Trophoblast cell (in vitro differentiated cells and primary cell): ENCODE data around the gene SOBP.
A peak's percentile ranks its signal among the peaks of the same experiment; 100 is the strongest.

Experiments
- DNase-seq, 2 donors: peaks; one replicate each; pipeline ENCODE4 v3.0.0-alpha.2; 2016
- H2AFZ ChIP-seq: 2 replicates; pipeline ENCODE4 v1.6.1; 2013; ENCODE audit warnings: low read length, moderate library complexity, mild to moderate bottlenecking; ENCODE audit not compliant: insufficient read depth, poor library complexity
- H2AK5ac ChIP-seq: 2 replicates; pipeline ENCODE4 v1.6.1; 2013; ENCODE audit warnings: mild to moderate bottlenecking, low read length
- H2BK120ac ChIP-seq: 2 replicates; pipeline ENCODE4 v1.6.1; 2013; ENCODE audit warnings: low read length, mild to moderate bottlenecking, moderate library complexity; ENCODE audit not compliant: insufficient read depth, poor library complexity
- H2BK12ac ChIP-seq: 2 replicates; pipeline ENCODE4 v1.6.1; 2013; ENCODE audit warnings: mild to moderate bottlenecking, low read length, moderate library complexity
- H2BK5ac ChIP-seq: 2 replicates; pipeline ENCODE4 v1.6.1; 2013; ENCODE audit warnings: low read length, low read depth, moderate library complexity, mild to moderate bottlenecking; ENCODE audit not compliant: poor library complexity
- H3K14ac ChIP-seq: 2 replicates; pipeline ENCODE4 v1.6.1; 2013; ENCODE audit warnings: mild to moderate bottlenecking, low read length
- H3K18ac ChIP-seq: 2 replicates; pipeline ENCODE4 v1.6.1; 2013; ENCODE audit warnings: mild to moderate bottlenecking, low read length
- H3K23ac ChIP-seq: 2 replicates; pipeline ENCODE4 v1.6.1; 2013; ENCODE audit warnings: low read length
- H3K27ac ChIP-seq: 2 replicates; pipeline ENCODE4 v1.5.1; 2013; ENCODE audit warnings: low read depth, mild to moderate bottlenecking, inconsistent platforms, low read length, moderate library complexity
- H3K27me3 ChIP-seq: 2 replicates; pipeline ENCODE4 v1.6.1; 2013; ENCODE audit warnings: inconsistent platforms, mild to moderate bottlenecking, low read length, moderate library complexity; ENCODE audit not compliant: insufficient read depth
- H3K36me3 ChIP-seq, 2 experiments: 1 replicate in 1 of 2; 2 replicates in 1 of 2; pipeline ENCODE4 v1.6.1; 2013; ENCODE audit warnings: low read length in 2 of 2, mild to moderate bottlenecking in 2 of 2, moderate library complexity in 1 of 2; ENCODE audit not compliant: insufficient read depth in 2 of 2, control insufficient read depth in 1 of 2
- H3K4ac ChIP-seq: 2 replicates; pipeline ENCODE4 v1.6.1; 2013; ENCODE audit warnings: low read depth, mild to moderate bottlenecking, low read length, moderate library complexity
- H3K4me1 ChIP-seq, 2 experiments: 1 replicate in 1 of 2; 2 replicates in 1 of 2; pipeline ENCODE4 v1.6.1; 2013; ENCODE audit warnings: low read length in 2 of 2, mild to moderate bottlenecking in 2 of 2, moderate library complexity in 1 of 2; ENCODE audit not compliant: insufficient read depth in 2 of 2, control insufficient read depth in 1 of 2
- H3K4me2 ChIP-seq: 2 replicates; pipeline ENCODE4 v1.6.1; 2013; ENCODE audit warnings: inconsistent platforms, mild to moderate bottlenecking, low read length, moderate library complexity
- H3K4me3 ChIP-seq: 2 replicates; pipeline ENCODE4 v1.5.1; 2013; ENCODE audit warnings: mild to moderate bottlenecking, low read depth, low read length, inconsistent platforms
- H3K79me1 ChIP-seq: one replicate; pipeline ENCODE4 v1.6.1; 2013; ENCODE audit warnings: low read length
- H3K79me2 ChIP-seq: 2 replicates; pipeline ENCODE4 v1.6.1; 2013; ENCODE audit warnings: low read length, mild to moderate bottlenecking; ENCODE audit not compliant: control insufficient read depth, insufficient read depth, poor library complexity
- H3K9ac ChIP-seq: 2 replicates; pipeline ENCODE4 v1.6.1; 2013; ENCODE audit warnings: mild to moderate bottlenecking, low read length
- H3K9me3 ChIP-seq: 2 replicates; pipeline ENCODE4 v1.6.1; 2013; ENCODE audit warnings: low read depth, mild to moderate bottlenecking, control low read depth, inconsistent platforms, low read length; ENCODE audit not compliant: insufficient read depth
- H4K12ac ChIP-seq: 2 replicates; pipeline ENCODE4 v1.6.1; 2013; ENCODE audit warnings: low read depth, mild to moderate bottlenecking, low read length, moderate library complexity
- H4K8ac ChIP-seq: 2 replicates; pipeline ENCODE4 v1.6.1; 2013; ENCODE audit warnings: low read depth, mild to moderate bottlenecking, low read length, moderate library complexity
- H4K91ac ChIP-seq: one replicate; pipeline ENCODE4 v1.6.1; 2013; ENCODE audit warnings: low read depth, mild to moderate bottlenecking, low read length, moderate library complexity
- WGBS: extraction: QIAGEN DNeasy Blood & Tissue Kit; methylation state at CpG from one replicate; pipeline ENCODE4 v1.1.7; 2013; ENCODE audit warnings: missing lambda C conversion rate; ENCODE audit not compliant: insufficient read length, insufficient coverage; ENCODE audit errors: extremely low coverage; 5-methylcytosine and 5-hydroxymethylcytosine counted together

SOBP gene

DNA sequence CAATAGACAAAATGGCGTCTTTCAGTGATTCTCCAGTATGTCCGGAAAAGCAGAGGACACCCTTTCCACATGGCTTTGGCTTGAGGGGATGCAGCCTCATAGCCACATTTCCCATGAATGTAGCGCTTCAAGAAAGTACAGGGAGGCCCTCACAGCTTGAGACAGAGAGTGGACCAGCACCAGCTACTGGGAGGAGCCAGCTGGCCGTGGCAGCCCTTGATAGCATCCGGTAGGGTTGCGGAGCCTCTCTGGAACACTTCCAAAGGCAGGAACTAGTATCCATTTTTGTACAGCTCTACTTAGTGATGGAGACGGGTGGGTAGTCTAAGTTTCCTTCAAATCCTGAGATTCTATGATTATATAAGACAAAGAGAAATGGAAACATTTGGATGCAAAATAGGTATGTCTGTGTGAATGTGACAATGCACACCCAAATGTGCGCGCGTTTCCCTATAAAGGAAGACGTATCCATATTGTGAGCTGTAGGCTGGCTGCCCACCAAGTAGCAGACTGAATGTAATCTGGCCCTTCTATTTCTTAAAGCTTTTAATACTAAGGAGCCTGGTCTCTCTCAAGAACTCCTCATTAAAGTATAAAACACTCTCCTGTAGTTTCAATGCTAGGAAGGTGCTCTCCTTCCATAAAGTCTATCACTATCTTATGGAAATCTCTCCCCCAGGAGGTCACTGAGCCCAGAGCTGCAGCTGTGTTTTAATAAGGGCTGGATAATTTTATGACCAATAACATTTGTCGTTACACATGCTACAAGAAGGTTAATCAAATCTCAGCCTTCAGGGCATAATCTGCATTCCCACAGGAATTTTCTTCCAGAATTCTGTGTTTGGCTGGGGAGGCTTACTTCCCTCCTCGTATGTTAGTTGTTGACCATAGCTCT, 74.0 kb downstream of the SOBP start:
- Histone ChIP-seq H3K18ac (no peak overlapping the region), H4K8ac (no peak overlapping the region), H3K27ac (no peak overlapping the region), H3K36me3 (no peaks in the 10 kb centered on the region), H4K12ac (no peak overlapping the region), H3K23ac (no peak overlapping the region), H2BK12ac (no peak overlapping the region), H3K4me3 (no peak overlapping the region), H3K4me2 (no peak overlapping the region), H2AK5ac (no peak overlapping the region), H2AFZ (no peak overlapping the region), H2BK5ac (no peak overlapping the region), H3K4ac (no peak overlapping the region), H3K9ac (no peak overlapping the region), H3K9me3 (no peaks in the 10 kb centered on the region), H3K4me1 (no peaks in the 10 kb centered on the region), H3K79me2 (no peaks in the 10 kb centered on the region), H3K14ac (no peak overlapping the region), H3K27me3 (no peaks in the 10 kb centered on the region), H2BK120ac (no peak overlapping the region), H3K79me1 (no peaks in the 10 kb centered on the region), H4K91ac (no peak overlapping the region)
- WGBS = no CpG with 5 or more reads among the region's 13 CpGs
- DNase-seq = peak in 1 of 2 donors; percentile 15

- Histone ChIP-seq H2BK5ac (no peak overlapping the region), H3K23ac (no peak overlapping the region), H3K4ac (no peak overlapping the region), H3K36me3 (no peaks in the 10 kb centered on the region), H3K4me1 (no peaks in the 10 kb centered on the region), H2BK12ac (no peak overlapping the region), H3K9me3 (no peaks in the 10 kb centered on the region), H2BK120ac (no peak overlapping the region), H2AK5ac (no peak overlapping the region), H3K14ac (no peak overlapping the region), H4K91ac (no peak overlapping the region), H3K79me2 (no peaks in the 10 kb centered on the region), H3K4me3 (no peak overlapping the region), H4K12ac (no peak overlapping the region), H3K4me2 (no peak overlapping the region), H3K9ac (no peak overlapping the region), H3K27me3 (no peaks in the 10 kb centered on the region), H4K8ac (no peak overlapping the region), H3K79me1 (no peaks in the 10 kb centered on the region), H3K27ac (no peak overlapping the region), H2AFZ (no peak overlapping the region), H3K18ac (no peak overlapping the region)
- no CpG with 5 or more reads among the region's 4 CpGs for WGBS
- peak in 1 of 2 donors; percentile 26 for DNase-seq
Observed at GRCh38 chr6:107564589-107564951, 74.7 kb downstream of the SOBP start.

GRCh38 chr6:107565165-107565723, 75.3 kb downstream of the SOBP start:
- DNase-seq = peak in 1 of 2 donors; percentile 28
- H2AFZ ChIP-seq = no peak overlapping the region
- H2BK120ac ChIP-seq = no peak overlapping the region
- no peaks in the 10 kb centered on the region for H3K36me3 ChIP-seq
- H3K9me3 ChIP-seq = no peaks in the 10 kb centered on the region
- no peak overlapping the region for H4K91ac ChIP-seq
- no peak overlapping the region for H2BK12ac ChIP-seq
- WGBS = no CpG with 5 or more reads among the region's 7 CpGs
- H2BK5ac ChIP-seq = no peak overlapping the region
- H3K79me2 ChIP-seq = no peaks in the 10 kb centered on the region
- no peaks in the 10 kb centered on the region for H3K79me1 ChIP-seq
- no peak overlapping the region for H2AK5ac ChIP-seq
- no peak overlapping the region for H4K8ac ChIP-seq
- no peak overlapping the region for H3K4me3 ChIP-seq
- no peak overlapping the region for H4K12ac ChIP-seq
- no peak overlapping the region for H3K4me2 ChIP-seq
- H3K27ac ChIP-seq = no peak overlapping the region
- H3K27me3 ChIP-seq = no peaks in the 10 kb centered on the region
- no peak overlapping the region for H3K14ac ChIP-seq
- no peaks in the 10 kb centered on the region for H3K4me1 ChIP-seq
- H3K18ac ChIP-seq = no peak overlapping the region
- H3K23ac ChIP-seq = no peak overlapping the region
- no peak overlapping the region for H3K4ac ChIP-seq
- no peak overlapping the region for H3K9ac ChIP-seq

DNA sequence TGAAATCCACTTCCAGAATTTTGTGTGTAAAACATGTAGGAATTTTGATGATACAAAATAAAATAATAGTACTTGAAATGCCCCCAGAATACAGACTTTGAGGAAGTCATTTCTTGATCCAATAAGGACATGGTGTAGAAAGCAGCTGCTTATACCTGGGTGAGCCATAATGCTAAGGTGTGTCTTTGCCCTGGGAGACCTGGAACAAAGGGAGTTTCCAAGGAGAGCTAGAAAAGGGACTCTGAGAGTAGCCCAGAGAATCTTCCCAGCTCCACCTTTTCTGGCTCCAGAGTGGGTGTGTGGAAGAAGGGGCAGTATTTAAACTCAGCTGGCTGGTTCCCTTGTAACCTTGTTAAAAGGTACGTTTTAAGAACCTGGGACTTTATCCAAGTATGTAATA, 77.7 kb downstream of the SOBP start:
- Histone ChIP-seq H3K23ac (no peak overlapping the region), H3K18ac (no peak overlapping the region)
- WGBS = no CpG with 5 or more reads among the region's 1 CpG

More for the DNA sequence above, 77.7 kb downstream of the SOBP start:
- no peaks in the 10 kb centered on the region for H3K79me1 ChIP-seq
- no peak overlapping the region for H3K27ac ChIP-seq
- H3K4ac ChIP-seq = no peak overlapping the region
- H3K79me2 ChIP-seq = no peaks in the 10 kb centered on the region
- H2AK5ac ChIP-seq = no peak overlapping the region
- DNase-seq = no peak
- H3K4me1 ChIP-seq = no peaks in the 10 kb centered on the region
- H3K27me3 ChIP-seq = no peaks in the 10 kb centered on the region
- H4K91ac ChIP-seq = no peak overlapping the region
- H3K4me2 ChIP-seq = no peak overlapping the region
- no peak overlapping the region for H3K4me3 ChIP-seq
- H4K8ac ChIP-seq = no peak overlapping the region
- H2BK12ac ChIP-seq = no peak overlapping the region
- no peak overlapping the region for H3K14ac ChIP-seq
- no peak overlapping the region for H4K12ac ChIP-seq
- no peak overlapping the region for H2BK5ac ChIP-seq
- no peak overlapping the region for H3K9ac ChIP-seq
- H3K36me3 ChIP-seq = no peaks in the 10 kb centered on the region
- H2AFZ ChIP-seq = no peak overlapping the region
- no peak overlapping the region for H2BK120ac ChIP-seq
- H3K9me3 ChIP-seq = no peaks in the 10 kb centered on the region
